Astrocyte of the spinal cord (primary cell): ENCODE data around the gene SLC43A2.
"Not testable (repeated sequence)": the region's sequence is repeated elsewhere in the genome, so short reads cannot be mapped to it uniquely, and the experiment has no call there.

ENCODE experiments used
- DNase-seq: peaks from one replicate; pipeline ENCODE4 v3.0.0; 2011; ENCODE audit warnings: low read depth, low spot score
- H3K4me3 ChIP-seq: 2 replicates; pipeline ENCODE4 v1.5.1; 2011; ENCODE audit warnings: low read depth, mild to moderate bottlenecking, low read length, moderate library complexity
- in situ Hi-C: cut with HindIII; loops from 2 replicates; pipeline ENCODE4 v1.10.0; 2017; ENCODE audit warnings: low sequenced_read_pairs
- TF ChIP-seq, protein P1 (sequence below): IDR thresholded peaks from 2 replicates; pipeline ENCODE4 v1.5.1; 2012; ENCODE audit warnings: low read depth, mild to moderate bottlenecking, low read length, inconsistent platforms

Gene SLC43A2

DNA sequence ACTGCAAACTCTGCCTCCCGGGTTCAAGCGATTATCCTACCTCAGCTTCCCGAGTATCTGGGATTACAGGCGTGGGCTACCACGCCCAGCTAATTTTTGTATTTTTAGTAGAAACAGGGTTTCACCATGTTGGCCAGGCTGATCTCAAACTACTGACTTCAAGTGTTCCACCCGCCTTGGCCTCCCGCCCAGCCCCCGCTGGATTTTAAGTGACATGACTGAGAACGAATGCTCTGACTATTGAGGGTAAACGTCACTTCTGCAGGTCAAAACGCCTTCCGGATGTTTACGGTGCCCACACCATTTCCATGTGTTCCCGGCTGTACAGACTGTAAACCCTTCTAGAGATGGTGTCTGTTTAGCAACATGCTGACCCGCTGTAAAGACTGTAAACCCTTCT, 88.8 kb downstream of the SLC43A2 start:
- in situ Hi-C loops = no loop called here
- TF ChIP-seq, protein P1, sequence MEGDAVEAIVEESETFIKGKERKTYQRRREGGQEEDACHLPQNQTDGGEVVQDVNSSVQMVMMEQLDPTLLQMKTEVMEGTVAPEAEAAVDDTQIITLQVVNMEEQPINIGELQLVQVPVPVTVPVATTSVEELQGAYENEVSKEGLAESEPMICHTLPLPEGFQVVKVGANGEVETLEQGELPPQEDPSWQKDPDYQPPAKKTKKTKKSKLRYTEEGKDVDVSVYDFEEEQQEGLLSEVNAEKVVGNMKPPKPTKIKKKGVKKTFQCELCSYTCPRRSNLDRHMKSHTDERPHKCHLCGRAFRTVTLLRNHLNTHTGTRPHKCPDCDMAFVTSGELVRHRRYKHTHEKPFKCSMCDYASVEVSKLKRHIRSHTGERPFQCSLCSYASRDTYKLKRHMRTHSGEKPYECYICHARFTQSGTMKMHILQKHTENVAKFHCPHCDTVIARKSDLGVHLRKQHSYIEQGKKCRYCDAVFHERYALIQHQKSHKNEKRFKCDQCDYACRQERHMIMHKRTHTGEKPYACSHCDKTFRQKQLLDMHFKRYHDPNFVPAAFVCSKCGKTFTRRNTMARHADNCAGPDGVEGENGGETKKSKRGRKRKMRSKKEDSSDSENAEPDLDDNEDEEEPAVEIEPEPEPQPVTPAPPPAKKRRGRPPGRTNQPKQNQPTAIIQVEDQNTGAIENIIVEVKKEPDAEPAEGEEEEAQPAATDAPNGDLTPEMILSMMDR = no peak
- no peak overlapping the region for H3K4me3 ChIP-seq
- no peak for DNase-seq

GRCh38 chr17:1535737-1536136, 92.9 kb downstream of the SLC43A2 start:
- in situ Hi-C loops = no loop called here
- TF ChIP-seq, protein P1 = no peak
- DNase-seq = no peak
- no peak overlapping the region for H3K4me3 ChIP-seq

DNA sequence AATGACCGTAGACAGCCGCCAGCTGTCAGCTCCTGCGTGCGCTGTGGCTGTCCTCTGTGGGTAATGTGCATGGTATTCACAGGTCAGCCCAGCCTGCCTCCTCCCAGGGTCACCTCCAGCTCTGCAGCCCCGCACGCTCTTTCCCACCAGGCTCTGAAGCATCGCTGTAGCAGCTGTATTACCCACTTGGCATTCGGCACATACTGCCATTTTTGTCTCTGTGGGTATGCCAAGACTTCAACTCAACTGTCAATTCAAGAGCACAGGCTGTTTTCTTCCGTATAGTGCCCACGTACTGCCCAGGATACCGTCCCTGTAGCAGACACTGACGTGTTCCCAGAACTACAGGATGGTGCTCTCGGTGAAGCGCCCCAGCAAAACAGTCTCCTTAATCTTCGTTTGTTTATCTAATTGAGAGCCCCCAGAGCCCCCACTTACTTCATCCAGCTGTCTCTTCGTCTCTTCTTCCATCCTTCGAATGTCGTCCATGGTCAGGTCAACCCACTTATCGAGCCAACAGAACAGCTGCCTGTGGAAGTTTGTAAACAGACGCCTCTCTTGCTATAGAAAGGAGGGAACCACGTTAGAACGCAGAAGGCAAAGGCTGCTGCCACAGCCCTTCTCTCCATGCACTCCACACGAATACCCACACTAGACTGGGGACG, 94.8 kb downstream of the SLC43A2 start:
- no peak overlapping the region for H3K4me3 ChIP-seq
- TF ChIP-seq, protein P1 = no peak
- DNase-seq = no peak
- in situ Hi-C loops = no loop called here

- TF ChIP-seq, protein P1 = peak; percentile 35
- no peak for DNase-seq
- H3K4me3 ChIP-seq = no peak overlapping the region
- in situ Hi-C loops = no loop called here
Observed at GRCh38 chr17:1532836-1533602, 95.6 kb downstream of the SLC43A2 start.

DNA sequence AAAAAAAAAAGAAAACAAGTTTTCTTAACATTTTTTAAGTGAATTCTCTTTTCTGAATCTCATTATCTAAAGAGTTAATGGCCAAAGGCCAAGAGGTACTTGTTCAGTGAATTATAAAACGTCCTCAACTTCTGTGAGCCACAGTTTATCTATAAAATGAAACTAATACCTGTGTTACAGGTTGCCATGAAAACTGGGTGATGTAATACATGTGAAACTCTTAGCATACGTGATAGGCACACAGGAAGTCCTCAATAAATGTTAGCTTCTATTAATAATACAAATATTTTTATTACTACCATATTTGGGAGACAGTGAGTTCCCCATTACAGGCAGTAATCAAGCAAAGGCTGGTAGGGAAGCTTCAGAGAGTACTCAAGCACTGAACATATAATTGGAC, 98.8 kb downstream of the SLC43A2 start:
- TF ChIP-seq, protein P1 = no peak
- in situ Hi-C loops = no loop called here
- no peak for DNase-seq
- H3K4me3 ChIP-seq = no peak overlapping the region

DNA sequence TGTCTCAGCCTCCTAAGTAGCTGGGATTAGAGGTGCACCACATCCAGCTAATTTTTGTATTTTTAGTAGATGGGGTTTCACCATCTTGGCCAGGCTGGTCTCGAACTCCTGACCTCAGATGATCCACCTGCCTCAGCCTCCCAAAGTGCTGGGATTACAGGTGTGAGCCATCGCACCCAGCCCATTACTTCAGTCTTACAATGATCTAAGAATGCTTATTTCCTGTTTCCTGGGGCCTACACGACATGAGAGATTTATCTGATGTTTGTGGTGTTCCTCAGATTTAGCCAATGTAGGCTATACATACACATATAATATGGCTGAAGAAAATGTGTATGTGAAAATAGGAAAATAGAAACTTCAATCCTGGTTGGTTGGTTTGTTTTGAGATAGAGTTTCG, 101.8 kb downstream of the SLC43A2 start:
- DNase-seq, in situ Hi-C loops, H3K4me3 ChIP-seq: not testable (repeated sequence)

DNA sequence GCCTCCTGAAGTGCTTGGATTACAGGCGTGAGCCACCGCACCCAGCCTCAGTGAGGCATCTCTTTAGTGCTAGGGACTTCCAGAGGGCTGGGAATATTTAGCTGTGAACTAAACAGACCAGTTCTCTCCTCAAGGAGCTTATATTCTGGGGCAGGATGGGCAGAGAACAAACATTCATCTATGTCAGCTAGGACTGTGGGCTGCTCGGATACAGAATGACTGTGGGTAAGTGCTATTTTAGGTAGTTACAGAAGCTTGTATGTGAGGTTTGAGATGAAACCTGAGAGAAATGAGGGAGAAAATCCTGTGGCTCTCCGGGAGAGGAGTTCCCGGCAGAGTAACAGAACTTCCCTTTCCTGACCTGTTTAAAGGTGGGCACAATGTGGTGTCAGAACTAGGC, 106.0 kb downstream of the SLC43A2 start:
- in situ Hi-C loops = no loop called here
- TF ChIP-seq, protein P1 = no peak
- no peak overlapping the region for H3K4me3 ChIP-seq
- DNase-seq = no peak
